IPS DF 6.9 (cell line): Measurements from ENCODE around the gene MRTFA.
"Not testable (repeated sequence)": the region's sequence is repeated elsewhere in the genome, so short reads cannot be mapped to it uniquely, and the experiment has no call there.

Source experiments
- DNase-seq: peaks from one replicate; pipeline ENCODE4 v3.0.0-alpha.2; 2013; ENCODE audit warnings: low read depth, low spot score
- H3K27ac ChIP-seq: one replicate; pipeline ENCODE4 v1.5.1; 2013; ENCODE audit warnings: low read length, control low read depth
- H3K27me3 ChIP-seq: 2 replicates; pipeline ENCODE4 v1.6.1; 2013; ENCODE audit warnings: mild to moderate bottlenecking, low read length; ENCODE audit not compliant: control insufficient read depth, insufficient read depth
- H3K36me3 ChIP-seq: 2 replicates; pipeline ENCODE4 v1.6.1; 2013; ENCODE audit warnings: low read length; ENCODE audit not compliant: control insufficient read depth, insufficient read depth
- H3K4me1 ChIP-seq: 2 replicates; pipeline ENCODE4 v1.6.1; 2013; ENCODE audit warnings: low read length; ENCODE audit not compliant: control insufficient read depth, insufficient read depth
- H3K4me3 ChIP-seq: 2 replicates; pipeline ENCODE4 v1.5.1; 2013; ENCODE audit warnings: mild to moderate bottlenecking, low read length
- H3K9me3 ChIP-seq: 2 replicates; pipeline ENCODE4 v1.6.1; 2013; ENCODE audit warnings: low read length, inconsistent platforms; ENCODE audit not compliant: control insufficient read depth, insufficient read depth
- WGBS: extraction: QIAGEN DNeasy Blood & Tissue Kit; methylation state at CpG from one replicate; pipeline ENCODE4 v1.1.7; 2013; ENCODE audit warnings: mixed read lengths, missing lambda C conversion rate; ENCODE audit not compliant: insufficient read length, insufficient coverage; 5-methylcytosine and 5-hydroxymethylcytosine counted together

MRTFA gene

GRCh38 chr22:40676166-40676565, 39.6 kb upstream of the MRTFA start:
- H3K36me3 ChIP-seq, H3K27ac ChIP-seq, H3K4me1 ChIP-seq, H3K4me3 ChIP-seq, H3K27me3 ChIP-seq, DNase-seq, H3K9me3 ChIP-seq: not testable (repeated sequence)
- WGBS = no CpG with 5 or more reads among the region's 4 CpGs

GRCh38 chr22:40674274-40674673, 37.8 kb upstream of the MRTFA start:
- Histone ChIP-seq H3K4me1 (peaks cover under 1% of the 10 kb centered on the region; the same call in 1 of the 2 replicates), H3K36me3 (no peaks in the 10 kb centered on the region), H3K27ac (no peak overlapping the region), H3K27me3 (no peaks in the 10 kb centered on the region), H3K9me3 (no peaks in the 10 kb centered on the region), H3K4me3 (no peak overlapping the region)
- no CpG with 5 or more reads among the region's 4 CpGs for WGBS
- no peak for DNase-seq

GRCh38 chr22:40673017-40673416, 36.5 kb upstream of the MRTFA start:
- Histone ChIP-seq H3K4me1 (no peaks in the 10 kb centered on the region; the same call in 1 of the 2 replicates), H3K9me3 (no peaks in the 10 kb centered on the region), H3K27ac (no peak overlapping the region), H3K27me3 (no peaks in the 10 kb centered on the region), H3K36me3 (no peaks in the 10 kb centered on the region), H3K4me3 (no peak overlapping the region)
- WGBS = no CpG with 5 or more reads among the region's 4 CpGs
- DNase-seq = no peak

DNA sequence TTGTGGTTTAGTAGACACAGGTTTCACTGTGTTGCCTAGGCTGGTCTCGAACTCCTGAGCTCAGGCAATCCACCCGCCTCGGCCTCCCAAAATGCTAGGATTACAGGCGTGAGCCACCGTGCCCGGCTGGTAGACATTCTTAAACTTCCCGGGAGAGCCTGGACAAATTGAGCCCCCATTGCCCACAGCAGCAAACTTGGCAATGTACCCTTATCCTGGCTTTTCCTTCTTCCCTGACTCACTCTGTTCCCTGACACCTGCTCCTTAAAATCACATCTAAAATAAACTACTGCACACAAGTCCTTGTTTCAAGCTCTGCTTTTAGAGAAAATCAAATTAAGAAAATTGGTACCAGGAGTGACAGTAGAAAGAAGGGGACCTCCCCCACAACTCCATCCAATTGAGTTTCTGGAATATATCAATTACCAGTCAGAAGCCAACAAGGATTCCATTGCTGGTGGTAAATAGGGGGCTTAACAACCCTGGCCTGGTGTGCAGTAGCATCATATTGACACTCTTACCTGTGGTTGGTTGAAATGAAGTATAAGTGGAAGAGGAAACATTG, 35.4 kb upstream of the MRTFA start:
- H3K4me1 ChIP-seq = no peaks in the 10 kb centered on the region; the same call in 1 of the 2 replicates
- no peak for DNase-seq
- H3K27me3 ChIP-seq = no peaks in the 10 kb centered on the region
- H3K4me3 ChIP-seq = no peak overlapping the region
- H3K27ac ChIP-seq = no peak overlapping the region
- WGBS = no CpG with 5 or more reads among the region's 7 CpGs
- no peaks in the 10 kb centered on the region for H3K36me3 ChIP-seq
- H3K9me3 ChIP-seq = no peaks in the 10 kb centered on the region

GRCh38 chr22:40671369-40671768, 34.9 kb upstream of the MRTFA start:
- Histone ChIP-seq H3K27ac (no peak overlapping the region), H3K4me1 (no peaks in the 10 kb centered on the region), H3K9me3 (no peaks in the 10 kb centered on the region), H3K36me3 (no peaks in the 10 kb centered on the region), H3K27me3 (no peaks in the 10 kb centered on the region), H3K4me3 (no peak overlapping the region)
- WGBS = no CpG with 5 or more reads among the region's 13 CpGs
- DNase-seq = no peak

- no CpG with 5 or more reads among the region's 2 CpGs for WGBS
- Histone ChIP-seq H3K27ac (no peak overlapping the region), H3K27me3 (no peaks in the 10 kb centered on the region), H3K9me3 (no peaks in the 10 kb centered on the region), H3K4me1 (no peaks in the 10 kb centered on the region), H3K36me3 (no peaks in the 10 kb centered on the region), H3K4me3 (no peak overlapping the region)
- DNase-seq = no peak
Observed at GRCh38 chr22:40670058-40670457, 33.5 kb upstream of the MRTFA start.

DNA sequence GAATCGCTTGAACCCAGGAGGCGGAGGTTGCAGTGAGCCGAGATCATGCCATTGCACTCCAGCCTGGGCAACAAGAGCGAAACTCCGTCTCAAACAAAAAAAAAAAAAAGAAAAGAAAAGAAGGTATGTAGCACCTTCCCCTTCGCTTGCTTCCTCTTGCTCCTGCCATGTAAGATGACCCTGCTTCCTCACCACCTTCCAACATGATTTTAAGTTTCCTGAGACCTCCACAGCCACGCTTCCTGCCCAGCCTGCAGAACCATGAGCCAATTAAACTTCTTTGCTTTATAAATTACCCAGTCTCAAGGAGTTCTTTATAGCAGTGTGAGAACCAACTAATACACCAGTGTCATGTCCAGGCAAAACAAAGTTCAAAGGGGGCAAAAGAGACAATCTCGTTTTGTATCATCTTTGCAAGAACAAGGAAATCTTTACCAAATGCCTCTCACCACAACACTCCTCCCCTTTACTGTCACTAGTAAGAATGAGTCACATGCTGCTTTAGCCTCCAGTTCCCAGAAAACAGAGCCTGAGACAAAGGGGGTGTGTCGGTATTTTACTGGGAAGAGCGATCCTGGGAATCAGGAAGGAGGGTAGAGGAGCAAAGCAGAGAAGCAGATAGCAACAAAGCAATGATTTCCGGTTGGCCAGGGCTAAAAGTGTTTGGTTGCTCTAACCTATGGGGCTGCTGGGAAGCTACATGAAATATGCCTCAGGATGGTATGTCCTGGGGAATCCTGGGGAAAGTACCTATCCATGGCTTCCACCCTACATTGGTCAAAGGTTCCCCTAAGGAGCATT, 32.3 kb upstream of the MRTFA start:
- Histone ChIP-seq H3K27ac (no peak overlapping the region), H3K27me3 (no peaks in the 10 kb centered on the region), H3K36me3 (no peaks in the 10 kb centered on the region), H3K4me3 (no peak overlapping the region), H3K9me3 (no peaks in the 10 kb centered on the region), H3K4me1 (no peaks in the 10 kb centered on the region)
- WGBS = no CpG with 5 or more reads among the region's 11 CpGs
- DNase-seq = no peak

DNA sequence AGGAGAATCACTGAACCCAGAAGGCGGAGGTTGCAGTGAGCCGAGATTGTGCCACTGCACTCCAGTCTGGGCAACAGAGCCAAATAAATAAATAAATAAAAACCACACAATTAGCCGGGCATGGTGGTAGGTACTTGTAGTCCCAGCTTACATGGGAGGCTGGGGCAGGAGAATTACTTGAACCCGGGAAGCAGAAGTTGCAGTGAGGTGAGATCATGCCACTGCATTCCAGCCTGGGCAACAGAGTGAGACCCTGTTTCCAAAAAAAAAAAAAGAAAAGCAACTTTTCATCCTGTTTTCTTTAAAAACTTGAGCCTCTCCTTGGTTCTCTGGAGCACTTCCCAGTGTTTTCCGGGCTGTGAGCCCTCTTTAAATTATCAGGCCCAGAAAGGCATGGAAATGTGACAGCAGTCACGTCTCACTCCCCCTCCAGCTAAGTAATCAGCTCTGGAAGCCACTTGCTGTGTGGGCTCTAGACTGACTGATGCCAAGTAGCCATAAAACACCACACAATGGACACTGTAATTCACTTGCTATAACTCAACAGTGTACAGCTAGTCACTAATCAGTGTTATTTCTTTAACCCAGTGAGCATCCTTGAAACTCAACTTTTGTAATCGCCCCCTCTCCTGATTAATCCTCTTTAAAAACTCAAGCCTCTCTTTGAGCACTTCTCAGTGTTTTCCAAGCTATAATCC, 29.8 kb upstream of the MRTFA start:
- no CpG with 5 or more reads among the region's 7 CpGs for WGBS
- H3K4me3 ChIP-seq = no peak overlapping the region
- no peaks in the 10 kb centered on the region for H3K4me1 ChIP-seq
- no peaks in the 10 kb centered on the region for H3K9me3 ChIP-seq
- no peaks in the 10 kb centered on the region for H3K27me3 ChIP-seq
- DNase-seq = no peak
- no peaks in the 10 kb centered on the region for H3K36me3 ChIP-seq
- H3K27ac ChIP-seq = no peak overlapping the region

DNA sequence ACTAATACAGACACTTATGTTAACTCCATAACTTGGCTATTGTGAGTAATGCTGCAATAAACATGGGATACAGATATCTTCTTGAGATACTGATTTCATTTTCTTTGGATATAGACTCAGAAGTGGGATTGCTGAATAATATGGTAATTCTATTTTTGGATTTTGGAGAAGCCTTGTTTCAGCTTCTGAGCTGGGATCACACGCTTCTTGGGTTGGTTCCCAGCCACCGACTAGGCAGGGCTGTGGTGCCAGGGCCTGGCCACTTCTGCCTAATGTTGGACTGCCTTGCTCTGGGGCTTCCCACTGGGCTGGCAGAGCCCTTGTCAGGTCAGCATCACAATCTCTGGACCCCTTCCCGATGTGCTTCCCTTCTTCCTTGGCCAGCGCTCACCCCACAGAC, 28.8 kb upstream of the MRTFA start:
- no peaks in the 10 kb centered on the region for H3K9me3 ChIP-seq
- H3K27me3 ChIP-seq = no peaks in the 10 kb centered on the region
- DNase-seq = no peak
- no peak overlapping the region for H3K4me3 ChIP-seq
- no peak overlapping the region for H3K27ac ChIP-seq
- H3K36me3 ChIP-seq = no peaks in the 10 kb centered on the region
- no peaks in the 10 kb centered on the region for H3K4me1 ChIP-seq
- WGBS = no CpG with 5 or more reads among the region's 4 CpGs

GRCh38 chr22:40661671-40662070, 25.2 kb upstream of the MRTFA start:
- no peaks in the 10 kb centered on the region for H3K9me3 ChIP-seq
- no peaks in the 10 kb centered on the region for H3K36me3 ChIP-seq
- H3K4me3 ChIP-seq = no peak overlapping the region
- H3K27me3 ChIP-seq = no peaks in the 10 kb centered on the region
- no peak overlapping the region for H3K27ac ChIP-seq
- H3K4me1 ChIP-seq = no peaks in the 10 kb centered on the region
- no CpG with 5 or more reads among the region's 7 CpGs for WGBS
- no peak for DNase-seq
